CD8-positive, alpha-beta memory T cell (primary cell): Measurements from ENCODE around the gene LIME1. TPM values are rescaled to one million over a fixed set of nuclear protein-coding genes. Genes with fewer than 3 reads are reported as not detected.
"Not testable (repeated sequence)": the region's sequence is repeated elsewhere in the genome, so short reads cannot be mapped to it uniquely, and the experiment has no call there.

ENCODE experiments used
- CTCF ChIA-PET: fragments of 350-600 bp; sonication (Branson Sonifier 250); formaldehyde crosslinking; loops from one replicate; lab custom pipeline; 2021; ENCODE audit warnings: antibody characterized with exemption; lab: Charles Lee
- POLR2A ChIA-PET: fragments of 350-600 bp; sonication (Branson Sonifier 250); formaldehyde crosslinking; loops from one replicate; lab custom pipeline; 2021; ENCODE audit warnings: antibody characterized with exemption; lab: Charles Lee
- DNase-seq, 5 donors: peaks; one replicate each; pipeline versions ENCODE4 v3.0.0 to v3.0.0-alpha.2; 2020 to 2022; ENCODE audit warnings: mixed read lengths in 1 of 5
- H3K27ac ChIP-seq: one replicate; pipeline ENCODE4 v1.7.0; 2013; ENCODE audit warnings: low read depth, mild to moderate bottlenecking, low read length, moderate library complexity
- H3K27me3 ChIP-seq: 2 replicates; pipeline ENCODE4 v1.7.0; 2013; ENCODE audit warnings: low read length, mild to moderate bottlenecking; ENCODE audit not compliant: insufficient read depth, poor library complexity, severe bottlenecking
- H3K36me3 ChIP-seq: 2 replicates; pipeline ENCODE4 v1.7.0; 2013; ENCODE audit warnings: mild to moderate bottlenecking, low read length, moderate library complexity; ENCODE audit not compliant: insufficient read depth
- H3K4me1 ChIP-seq: 2 replicates; pipeline ENCODE4 v1.7.0; 2013; ENCODE audit warnings: mild to moderate bottlenecking, low read length, moderate library complexity; ENCODE audit not compliant: insufficient read depth
- H3K4me3 ChIP-seq: 2 replicates; pipeline ENCODE4 v1.7.0; 2013; ENCODE audit warnings: mild to moderate bottlenecking, low read length
- H3K9me3 ChIP-seq: 2 replicates; pipeline ENCODE4 v1.7.0; 2013; ENCODE audit warnings: mild to moderate bottlenecking, low read length
- H3K27ac Mint-ChIP-seq, 8 donors: one replicate each; pipeline ENCODE4 v1.8.0; 2020 to 2021; ENCODE audit warnings: mixed read lengths in 8 of 8, mild to moderate bottlenecking in 6 of 8, inconsistent platforms in 3 of 8, moderate library complexity in 3 of 8
- H3K27me3 Mint-ChIP-seq, 2 donors: one replicate each; pipeline ENCODE4 v1.8.0; 2020 to 2021; ENCODE audit warnings: mixed read lengths in 2 of 2, mild to moderate bottlenecking in 1 of 2, moderate library complexity in 1 of 2
- H3K36me3 Mint-ChIP-seq, 3 donors: one replicate each; pipeline ENCODE4 v1.8.0; 2020 to 2021; ENCODE audit warnings: mixed read lengths in 3 of 3, inconsistent platforms in 1 of 3, mild to moderate bottlenecking in 1 of 3
- H3K4me1 Mint-ChIP-seq, 3 donors: one replicate each; pipeline ENCODE4 v1.8.0; 2020 to 2021; ENCODE audit warnings: mixed read lengths in 3 of 3, inconsistent platforms in 1 of 3, mild to moderate bottlenecking in 1 of 3
- H3K4me3 Mint-ChIP-seq, 7 donors: one replicate each; pipeline ENCODE4 v1.8.0; 2020 to 2021; ENCODE audit warnings: mixed read lengths in 7 of 7, mild to moderate bottlenecking in 6 of 7, moderate library complexity in 4 of 7, inconsistent platforms in 2 of 7
- H3K9me3 Mint-ChIP-seq, 5 donors: one replicate each; pipeline ENCODE4 v1.8.0; 2020 to 2022; ENCODE audit warnings: mixed read lengths in 5 of 5, mild to moderate bottlenecking in 3 of 5, moderate library complexity in 2 of 5, inconsistent platforms in 1 of 5
- polyA plus RNA-seq: library from polyadenylated mRNA; unstranded; fragments of 300-500 nt; fragmentation: Illumina TruSeq; gene quantifications from one replicate; pipeline ENCODE4 v1.2.3, GENCODE V29; 2021
- total RNA-seq, 2 experiments: library from RNA; stranded (reverse); gene quantifications; one replicate each; pipeline ENCODE4 v1.2.3, GENCODE V29; 2021

The LIME1 gene
- total and polyA plus RNA-seq, 3 experiments from 2014 or later: 18.4 to 366 (median 19.6) TPM

DNA sequence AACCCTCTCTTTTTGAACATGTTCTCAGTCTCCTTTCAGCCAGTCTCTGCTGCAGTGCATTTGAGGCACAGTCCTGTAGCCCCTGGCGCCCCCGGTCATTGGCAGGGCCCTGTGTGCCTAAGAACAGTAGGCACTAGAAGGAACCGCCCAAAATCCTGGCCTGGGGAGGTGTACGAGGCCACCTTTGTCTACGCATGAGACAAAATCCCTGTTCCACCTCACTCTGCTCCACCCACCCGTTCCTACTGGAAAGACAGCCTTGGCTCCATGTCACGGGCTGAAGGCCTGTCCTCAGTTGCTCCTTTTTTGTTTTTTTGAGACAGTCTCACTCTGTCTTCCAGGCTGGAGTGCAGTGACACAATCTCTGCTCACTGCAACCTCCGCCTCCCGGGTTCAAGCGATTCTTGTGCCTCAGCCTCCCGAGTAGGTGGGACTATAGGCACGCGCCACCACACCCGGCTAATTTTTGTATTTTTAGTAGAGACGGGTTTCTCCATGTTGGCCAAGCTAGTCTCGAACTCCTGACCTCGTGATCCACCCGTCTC lies 6.2 kb upstream of the LIME1 start:
- not testable (repeated sequence) for H3K4me3 Mint-ChIP-seq, H3K4me3 ChIP-seq, H3K27me3 Mint-ChIP-seq, H3K27ac Mint-ChIP-seq, H3K27me3 ChIP-seq, DNase-seq, H3K27ac ChIP-seq, H3K9me3 ChIP-seq, H3K9me3 Mint-ChIP-seq
- POLR2A ChIA-PET: interaction anchor here (0.7 kb wide), 1 partner anchor 19 kb away, joined by 8 read pairs; no protein-coding TSS in a partner anchor
- CTCF ChIA-PET: interaction anchor here (0.7 to 1.4 kb wide), 3 partner anchors 11 to 59 kb away, joined by 3 to 4 read pairs (median 3); partner anchors contain the start of genes ARFRP1 and ZGPAT
- H3K36me3 ChIP-seq: peaks cover 13% of the 10 kb centered on the region
- H3K36me3 Mint-ChIP-seq: peaks cover 13 to 37% (median 16%) of the 10 kb centered on the region in 3 donors
- peaks cover 10 to 42% (median 27%) of the 10 kb centered on the region in 3 donors for H3K4me1 Mint-ChIP-seq
- H3K4me1 ChIP-seq: peaks cover 65% of the 10 kb centered on the region

DNA sequence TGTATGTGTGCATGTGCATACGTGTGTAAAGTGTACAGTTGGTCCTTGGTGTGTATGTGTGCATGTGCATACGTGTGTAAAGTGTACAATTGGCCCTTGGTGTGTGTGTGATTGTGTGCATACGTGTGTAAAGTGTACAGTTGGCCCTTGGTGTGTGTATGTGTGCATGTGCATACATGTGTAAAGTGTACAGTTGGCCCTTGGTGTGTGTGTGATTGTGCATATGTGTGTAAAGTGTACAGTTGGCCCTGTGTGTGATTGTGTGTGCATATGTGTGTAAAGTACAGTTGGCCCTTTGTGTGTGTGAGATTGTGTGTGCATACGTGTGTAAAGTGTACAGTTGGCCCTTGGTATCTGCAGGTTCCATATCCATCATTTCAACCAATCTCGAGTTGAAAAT lies 5.1 kb upstream of the LIME1 start:
- Mint-ChIP-seq H3K27me3 (peaks cover 0 to 2% of the 10 kb centered on the region in 2 donors), H3K27ac (no peak overlapping the region), H3K9me3 (no peaks in the 10 kb centered on the region), H3K36me3 (peaks cover 8 to 42% (median 13%) of the 10 kb centered on the region in 3 donors), H3K4me3 (no peak overlapping the region), H3K4me1 (peaks cover 14 to 50% (median 35%) of the 10 kb centered on the region in 3 donors)
- Histone ChIP-seq H3K36me3 (peaks cover 13% of the 10 kb centered on the region), H3K4me3 (no peak overlapping the region), H3K27ac (no peak overlapping the region), H3K9me3 (no peaks in the 10 kb centered on the region), H3K4me1 (peaks cover 76% of the 10 kb centered on the region), H3K27me3 (no peaks in the 10 kb centered on the region)
- DNase-seq: no peak
- POLR2A ChIA-PET: no interaction called here
- CTCF ChIA-PET: no interaction called here

DNA sequence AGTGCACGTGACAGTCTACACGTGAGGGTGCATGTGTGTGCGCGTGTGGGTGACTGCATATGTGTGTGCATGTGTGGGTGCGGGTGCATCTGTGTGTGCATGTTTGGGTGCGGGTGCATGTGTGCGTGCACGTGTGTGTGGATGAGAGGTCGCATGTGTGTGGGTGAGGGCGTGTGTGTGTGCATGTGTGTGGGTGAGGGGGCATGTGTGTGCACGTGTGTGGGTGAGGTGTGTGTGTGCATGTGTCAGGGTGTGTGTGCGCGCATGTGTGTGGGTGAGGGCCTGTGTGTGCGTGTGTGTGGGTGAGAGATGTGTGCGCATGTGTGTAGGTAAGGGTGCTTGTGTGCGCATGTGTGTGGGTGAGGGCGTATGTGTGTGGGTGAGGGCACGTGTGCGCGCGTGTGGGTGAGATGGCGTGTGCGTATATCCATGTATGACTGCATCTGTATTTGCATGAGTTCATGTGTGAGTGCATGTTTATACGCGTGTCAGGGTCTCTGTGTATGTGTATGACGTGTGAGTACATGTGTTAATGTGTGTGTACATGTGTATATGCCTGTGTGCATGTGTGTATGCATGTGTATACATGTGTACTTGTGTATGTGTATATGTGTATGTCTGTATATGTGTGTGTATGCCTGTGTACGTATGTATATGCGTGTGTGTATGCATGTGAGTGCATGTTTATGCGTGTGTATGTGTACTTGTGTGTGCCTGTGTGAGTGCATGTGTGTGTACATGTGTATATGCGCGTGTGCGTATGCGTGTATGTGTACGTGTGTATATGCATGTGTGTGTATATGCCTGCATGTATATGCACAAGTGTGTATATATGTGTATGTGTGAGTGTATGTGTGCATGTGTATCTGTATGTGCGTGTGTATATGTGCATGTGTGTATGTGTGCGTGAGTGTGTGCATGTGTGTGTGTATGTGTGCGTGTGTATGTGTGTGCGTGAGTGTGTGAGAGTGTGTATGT lies 4.1 kb upstream of the LIME1 start:
- H3K27me3 Mint-ChIP-seq: peaks cover 0 to 3% of the 10 kb centered on the region in 2 donors
- H3K4me3 Mint-ChIP-seq: no peak overlapping the region
- peaks cover 11 to 46% (median 30%) of the 10 kb centered on the region in 3 donors for H3K4me1 Mint-ChIP-seq
- Histone ChIP-seq H3K4me3 (no peak overlapping the region), H3K27ac (no peak overlapping the region), H3K4me1 (peaks cover 67% of the 10 kb centered on the region), H3K27me3 (no peaks in the 10 kb centered on the region), H3K36me3 (peaks cover 13% of the 10 kb centered on the region), H3K9me3 (no peaks in the 10 kb centered on the region)
- peaks cover 4 to 44% (median 9%) of the 10 kb centered on the region in 3 donors for H3K36me3 Mint-ChIP-seq
- ChIA-PET POLR2A (no interaction called here), CTCF (no interaction called here)
- no peak for DNase-seq
- no peak overlapping the region for H3K27ac Mint-ChIP-seq
- H3K9me3 Mint-ChIP-seq: no peaks in the 10 kb centered on the region

DNA sequence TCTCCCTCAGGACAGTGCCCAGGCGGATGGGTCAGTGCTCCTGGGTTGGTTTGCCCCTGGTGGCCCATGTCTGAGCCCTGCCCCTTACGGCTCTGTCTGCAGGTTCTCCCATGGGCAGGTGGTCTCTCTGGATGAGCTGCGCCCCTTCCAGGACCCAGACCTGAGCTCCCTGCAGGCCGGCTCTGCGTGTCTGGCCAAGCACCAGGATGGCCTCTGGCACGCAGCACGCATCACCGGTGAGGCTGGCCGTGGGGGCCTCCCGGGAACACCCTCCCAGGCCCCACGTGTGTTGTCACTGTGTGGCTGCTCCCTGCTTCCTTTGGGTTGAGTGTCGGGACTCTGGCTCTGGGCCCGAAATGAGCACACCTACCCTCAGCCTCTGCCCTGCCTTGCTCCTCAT lies 3.3 kb upstream of the LIME1 start:
- Mint-ChIP-seq H3K4me1 (peaks cover 11 to 39% (median 24%) of the 10 kb centered on the region in 3 donors), H3K4me3 (no peak overlapping the region), H3K9me3 (no peaks in the 10 kb centered on the region), H3K36me3 (peaks cover 4 to 41% (median 8%) of the 10 kb centered on the region in 3 donors), H3K27ac (peak overlapping the region in 1 of 8 donors; percentile 61), H3K27me3 (peaks cover 0 to 3% of the 10 kb centered on the region in 2 donors)
- no peak overlapping the region for H3K4me3 ChIP-seq
- no peak for DNase-seq
- H3K27ac ChIP-seq: no peak overlapping the region
- H3K9me3 ChIP-seq: no peaks in the 10 kb centered on the region
- peaks cover 13% of the 10 kb centered on the region for H3K36me3 ChIP-seq
- peaks cover 60% of the 10 kb centered on the region for H3K4me1 ChIP-seq
- ChIA-PET POLR2A (no interaction called here), CTCF (interaction anchor here (2.1 kb wide), 1 partner anchor 26 kb away, joined by 7 read pairs; the partner anchor contains the start of genes ARFRP1 and ZGPAT)
- no peaks in the 10 kb centered on the region for H3K27me3 ChIP-seq

DNA sequence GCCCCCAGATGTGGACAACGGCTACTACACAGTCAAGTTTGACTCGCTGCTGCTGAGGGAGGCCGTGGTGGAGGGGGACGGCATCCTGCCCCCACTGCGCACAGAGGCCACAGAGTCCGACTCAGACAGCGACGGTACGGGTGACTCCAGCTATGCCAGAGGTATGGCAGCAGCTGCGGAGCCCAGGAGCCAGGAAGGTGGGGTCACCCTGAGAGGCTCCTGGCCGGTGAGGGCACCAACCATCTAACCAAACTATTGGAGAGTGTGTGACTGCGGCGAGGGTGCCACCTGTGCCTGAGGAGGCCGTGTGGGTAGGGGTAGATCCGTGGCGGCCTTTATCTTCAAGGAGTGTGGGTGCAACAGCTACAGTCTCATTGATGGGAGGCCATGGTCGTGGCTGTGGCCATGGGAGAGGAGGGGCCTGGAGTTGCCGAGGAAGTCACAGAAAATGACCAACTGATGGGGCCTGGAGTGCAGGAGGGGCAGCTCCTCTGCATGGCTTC lies 2.8 kb upstream of the LIME1 start:
- Mint-ChIP-seq H3K4me3 (peak overlapping the region in 2 of 7 donors; percentile 35 to 64), H3K27ac (peak overlapping the region in 3 of 8 donors; percentile 18 to 90 (median 61)), H3K9me3 (no peaks in the 10 kb centered on the region), H3K36me3 (peaks cover 4 to 37% (median 5%) of the 10 kb centered on the region in 3 donors), H3K4me1 (peaks cover 11 to 37% (median 18%) of the 10 kb centered on the region in 3 donors), H3K27me3 (peaks cover 0 to 3% of the 10 kb centered on the region in 2 donors)
- no peak for DNase-seq
- Histone ChIP-seq H3K36me3 (peaks cover 13% of the 10 kb centered on the region), H3K27me3 (no peaks in the 10 kb centered on the region), H3K4me3 (no peak overlapping the region), H3K4me1 (peaks cover 60% of the 10 kb centered on the region), H3K27ac (no peak overlapping the region), H3K9me3 (no peaks in the 10 kb centered on the region)
- ChIA-PET CTCF (interaction anchor here (0.7 to 2.1 kb wide), 2 partner anchors 26 to 196 kb away, joined by 3 to 7 read pairs; partner anchors contain the start of genes ARFRP1 and ZGPAT), POLR2A (no interaction called here)

DNA sequence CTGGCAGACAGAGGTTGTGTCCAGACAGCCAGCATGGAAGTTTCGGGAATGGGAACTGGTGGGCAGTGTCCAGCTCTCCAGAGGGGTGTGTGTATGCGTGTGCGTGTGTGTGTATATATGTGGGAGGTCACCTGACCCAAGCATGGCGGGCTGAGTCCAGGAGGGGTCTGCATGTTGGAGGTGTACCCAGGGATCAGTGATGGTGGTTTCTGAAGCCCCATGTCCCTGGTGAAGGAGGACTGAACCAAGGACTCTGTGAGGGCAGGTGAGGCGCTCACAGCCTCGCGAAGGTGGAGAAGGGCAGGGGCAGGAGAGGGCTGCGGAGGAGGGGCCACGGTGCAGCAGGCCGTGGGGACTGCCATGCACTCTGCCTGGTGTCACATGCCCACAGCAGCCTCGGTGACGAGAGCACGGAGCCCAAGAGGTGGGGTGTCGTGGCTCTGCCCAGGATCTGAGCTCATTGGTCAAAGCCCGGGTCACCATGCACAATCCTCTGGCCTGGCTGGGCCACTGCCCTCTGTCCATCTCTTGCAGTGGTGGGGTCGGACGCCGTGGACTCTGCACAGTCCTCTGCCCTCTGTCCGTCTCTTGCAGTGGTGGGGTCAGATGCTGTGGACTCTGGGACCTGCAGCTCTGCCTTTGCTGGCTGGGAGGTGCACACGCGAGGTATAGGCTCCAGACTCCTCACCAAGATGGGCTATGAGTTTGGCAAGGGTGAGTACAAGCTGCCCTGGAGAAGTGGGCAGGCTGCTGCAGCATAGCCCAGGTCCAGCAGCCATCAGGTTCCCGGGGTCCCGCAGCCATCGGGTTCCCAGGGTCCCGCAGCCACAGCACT lies 2.1 kb upstream of the LIME1 start:
- ChIA-PET CTCF (interaction anchor here (0.7 to 2.1 kb wide), 3 partner anchors 27 to 197 kb away, joined by 3 to 7 read pairs (median 3); partner anchors contain the start of genes ARFRP1 and ZGPAT), POLR2A (no interaction called here)
- peaks cover 13% of the 10 kb centered on the region for H3K36me3 ChIP-seq
- H3K9me3 ChIP-seq: no peaks in the 10 kb centered on the region
- Mint-ChIP-seq H3K4me1 (peaks cover 11 to 35% (median 17%) of the 10 kb centered on the region in 3 donors), H3K27ac (peak overlapping the region in 4 of 8 donors; percentile 18 to 90 (median 44)), H3K4me3 (peak overlapping the region in 4 of 7 donors; percentile 35 to 74 (median 62)), H3K9me3 (no peaks in the 10 kb centered on the region), H3K27me3 (peaks cover 0 to 3% of the 10 kb centered on the region in 2 donors), H3K36me3 (peaks cover 4 to 36% (median 5%) of the 10 kb centered on the region in 3 donors)
- DNase-seq: no peak
- H3K27ac ChIP-seq: no peak overlapping the region
- no peak overlapping the region for H3K4me3 ChIP-seq
- H3K4me1 ChIP-seq: peaks cover 57% of the 10 kb centered on the region
- no peaks in the 10 kb centered on the region for H3K27me3 ChIP-seq
